Liver (tissue), 9 donors: ENCODE results near the gene AGBL4. TPM values are rescaled to one million over a fixed set of nuclear protein-coding genes. Genes with fewer than 3 reads are reported as not detected.

Experiments used
- DNase-seq: peaks from one replicate; pipeline ENCODE4 v3.0.0-alpha.2; 2017; ENCODE audit warnings: low spot score
- H3K27ac ChIP-seq, 2 donors: one replicate each; pipeline ENCODE4 v1.7.0; 2013; ENCODE audit warnings: inconsistent platforms in 2 of 2, low read length in 2 of 2, control low read depth in 1 of 2, low read depth in 1 of 2, mild to moderate bottlenecking in 1 of 2
- H3K27me3 ChIP-seq, 4 donors: one replicate each; pipeline versions ENCODE4 v1.6.1 to v1.7.0; 2013; ENCODE audit warnings: low read length in 3 of 4, inconsistent platforms in 1 of 4, mild to moderate bottlenecking in 1 of 4, moderate library complexity in 1 of 4; ENCODE audit not compliant: control insufficient read depth in 4 of 4, insufficient read depth in 4 of 4
- H3K36me3 ChIP-seq, 4 donors: one replicate each; pipeline versions ENCODE4 v1.6.1 to v1.7.0; 2013; ENCODE audit warnings: low read length in 3 of 4, mild to moderate bottlenecking in 3 of 4, low read depth in 1 of 4, moderate library complexity in 1 of 4; ENCODE audit not compliant: control insufficient read depth in 4 of 4, insufficient read depth in 3 of 4
- H3K4me1 ChIP-seq, 4 donors: one replicate each; pipeline versions ENCODE4 v1.6.1 to v1.7.0; 2013; ENCODE audit warnings: low read length in 3 of 4, mild to moderate bottlenecking in 3 of 4, moderate library complexity in 1 of 4; ENCODE audit not compliant: control insufficient read depth in 4 of 4, insufficient read depth in 4 of 4
- H3K4me3 ChIP-seq, 3 donors: one replicate each; pipeline versions ENCODE4 v1.6.1 to v1.7.0; 2013; ENCODE audit warnings: low read length in 3 of 3, control low read depth in 1 of 3, low read depth in 1 of 3, mild to moderate bottlenecking in 1 of 3
- H3K9ac ChIP-seq, 2 donors: one replicate each; pipeline ENCODE4 v1.7.0; 2013; ENCODE audit warnings: low read length in 2 of 2, mild to moderate bottlenecking in 2 of 2, moderate library complexity in 2 of 2, control low read depth in 1 of 2, low read depth in 1 of 2
- H3K9me3 ChIP-seq, 4 donors: one replicate each; pipeline versions ENCODE4 v1.6.1 to v1.7.0; 2013; ENCODE audit warnings: low read length in 3 of 4; ENCODE audit not compliant: control insufficient read depth in 4 of 4
- ATF3 ChIP-seq: IDR thresholded peaks from 2 replicates; pipeline ENCODE4 v1.6.1; 2016; ENCODE audit warnings: antibody characterized with exemption
- CTCF ChIP-seq: fragments of 150-350 bp; IDR thresholded peaks from 2 replicates; pipeline ENCODE4 v1.5.1; 2017; ENCODE audit warnings: improper control_type of control experiment, low read depth, low read length; ENCODE audit not compliant: missing input control
- EGR1 ChIP-seq, 2 donors: IDR thresholded peaks; 2 replicates each; pipeline ENCODE4 v1.6.1; 2016 to 2018; ENCODE audit warnings: antibody characterized with exemption in 2 of 2, low read depth in 2 of 2
- GABPA ChIP-seq, 2 donors: IDR thresholded peaks in 1 of 2; conservative IDR thresholded peaks in 1 of 2; 2 replicates each; pipeline ENCODE4 v1.6.1; 2016; ENCODE audit warnings: antibody characterized with exemption in 2 of 2, mild to moderate bottlenecking in 1 of 2, moderate library complexity in 1 of 2
- HNF4A ChIP-seq, 2 donors: conservative IDR thresholded peaks; 2 replicates each; pipeline ENCODE4 v1.6.1; 2016; ENCODE audit warnings: antibody characterized with exemption in 2 of 2, mild to moderate bottlenecking in 2 of 2
- HNF4G ChIP-seq: IDR thresholded peaks from 2 replicates; pipeline ENCODE4 v1.6.1; 2016; ENCODE audit warnings: antibody characterized with exemption
- JUND ChIP-seq, 2 donors: IDR thresholded peaks; 2 replicates each; pipeline ENCODE4 v1.6.1; 2016; ENCODE audit warnings: antibody characterized with exemption in 2 of 2
- MAX ChIP-seq: IDR thresholded peaks from 2 replicates; pipeline ENCODE4 v1.6.1; 2016; ENCODE audit warnings: antibody characterized with exemption
- NR2F2 ChIP-seq: IDR thresholded peaks from 2 replicates; pipeline ENCODE4 v1.6.1; 2016; ENCODE audit warnings: antibody characterized with exemption
- RAD21 ChIP-seq, 2 donors: IDR thresholded peaks; 2 replicates each; pipeline ENCODE4 v1.6.1; 2016; ENCODE audit warnings: antibody characterized with exemption in 2 of 2, mild to moderate bottlenecking in 2 of 2
- REST ChIP-seq: IDR thresholded peaks from 2 replicates; pipeline ENCODE4 v1.6.1; 2016; ENCODE audit warnings: antibody characterized with exemption, mild to moderate bottlenecking
- RXRA ChIP-seq, 2 donors: IDR thresholded peaks; 2 replicates each; pipeline ENCODE4 v1.6.1; 2017 to 2018; ENCODE audit warnings: antibody characterized with exemption in 2 of 2, mild to moderate bottlenecking in 1 of 2
- SP1 ChIP-seq: IDR thresholded peaks from 2 replicates; pipeline ENCODE4 v1.6.1; 2018; ENCODE audit warnings: antibody characterized with exemption, mild to moderate bottlenecking
- TAF1 ChIP-seq: conservative IDR thresholded peaks from 2 replicates; pipeline ENCODE4 v1.6.1; 2016; ENCODE audit warnings: antibody characterized with exemption, mild to moderate bottlenecking
- YY1 ChIP-seq: IDR thresholded peaks from 2 replicates; pipeline ENCODE4 v1.6.1; 2016; ENCODE audit warnings: antibody characterized with exemption, mild to moderate bottlenecking
- ZBTB33 ChIP-seq: IDR thresholded peaks from 2 replicates; pipeline ENCODE4 v1.6.1; 2016; ENCODE audit warnings: antibody characterized with exemption
- WGBS: extraction: QIAGEN DNeasy Blood & Tissue Kit; methylation state at CpG from one replicate; pipeline ENCODE4 v1.1.7; 2013; 5-methylcytosine and 5-hydroxymethylcytosine counted together
- polyA plus RNA-seq, 2 donors: library from polyadenylated mRNA; stranded (reverse) in 1 of 2; unstranded in 1 of 2; fragments of 200-250 nt in 1 of 2; fragments of >200 nt in 1 of 2; fragmentation: Nextera tagmentation in 1 of 2; extraction: Ambion mirVana in 1 of 2; gene quantifications; one replicate each; pipeline versions ENCODE4 v1.2.1 to v1.2.3, GENCODE V29; 2013 to 2015
- total RNA-seq, 2 donors: library from RNA; depleted of rRNA; stranded (reverse); fragments of >200 nt; gene quantifications; one replicate each; pipeline ENCODE4 v1.2.3, GENCODE V29; 2014
- donor health status: healthy.
- donor health status: healthy.
- donor health status: healthy.
- donor health status: healthy.
- donor health status: healthy.

Gene AGBL4
- total and polyA plus RNA-seq, 4 donors, result 0.75 to 0.76 TPM; not detected in 2

GRCh38 chr1:49841767-49842166 lies 182.0 kb downstream of the AGBL4 start:
- H3K9me3 ChIP-seq, result peaks cover 18 to 43% (median 24%) of the 10 kb centered on the region in 4 donors
- WGBS, result 86% methylated on average over 13 of the region's 13 CpGs
- DNase-seq, result no peak

GRCh38 chr1:49824261-49824660 lies 199.5 kb downstream of the AGBL4 start:
- no peak overlapping the region for H3K27ac ChIP-seq
- H3K9ac ChIP-seq, result no peak overlapping the region
- WGBS, result 11% methylated on average over 1 of the region's 1 CpG
- H3K9me3 ChIP-seq, result no peaks in the 10 kb centered on the region
- no peak for TF ChIP-seq JUND (IDR thresholded peaks at IDR 0.05)
- TF ChIP-seq REST, result no peak
- TF ChIP-seq NR2F2, result no peak
- TF ChIP-seq ZBTB33, result no peak
- no peak for TF ChIP-seq RAD21 (IDR thresholded peaks at IDR 0.05)
- no peak for TF ChIP-seq RXRA (IDR thresholded peaks at IDR 0.05)
- TF ChIP-seq TAF1, result no peak
- no peak for TF ChIP-seq EGR1 (IDR thresholded peaks at IDR 0.05; ENCODE audit: low read depth in 2 of 2)
- TF ChIP-seq GABPA (IDR thresholded peaks at IDR 0.05 in 1 of 2, conservative IDR thresholded peaks at IDR 0.05 in 1 of 2), result no peak
- TF ChIP-seq HNF4G, result no peak
- TF ChIP-seq ATF3, result no peak
- no peak for TF ChIP-seq SP1
- TF ChIP-seq YY1, result no peak
- no peaks in the 10 kb centered on the region for H3K4me1 ChIP-seq
- H3K4me3 ChIP-seq, result no peak overlapping the region
- peaks cover 0 to 3% (median 0%) of the 10 kb centered on the region in 4 donors for H3K27me3 ChIP-seq
- no peaks in the 10 kb centered on the region for H3K36me3 ChIP-seq
- DNase-seq, result no peak

More at GRCh38 chr1:49841767-49842166, 182.0 kb downstream of the AGBL4 start:
- Histone ChIP-seq H3K4me3 (no peak overlapping the region), H3K27ac (no peak overlapping the region), H3K4me1 (no peaks in the 10 kb centered on the region), H3K27me3 (no peaks in the 10 kb centered on the region), H3K9ac (no peak overlapping the region), H3K36me3 (peaks cover 0 to 2% (median 0%) of the 10 kb centered on the region in 4 donors)
- TF ChIP-seq EGR1 (IDR thresholded peaks at IDR 0.05; ENCODE audit: low read depth in 2 of 2) (no peak), HNF4A (conservative IDR thresholded peaks at IDR 0.05) (no peak), JUND (IDR thresholded peaks at IDR 0.05) (no peak), CTCF (no peak), TAF1 (no peak), GABPA (IDR thresholded peaks at IDR 0.05 in 1 of 2, conservative IDR thresholded peaks at IDR 0.05 in 1 of 2) (no peak), MAX (no peak), HNF4G (no peak), ATF3 (no peak)
